ENCODE results near the gene SLC26A8. TPM values are rescaled to one million over a fixed set of nuclear protein-coding genes. Genes with fewer than 3 reads are reported as not detected.

SLC26A8 gene
- total and polyA plus RNA-seq, 4 donors: 0.20 to 1.1 (median 0.48) TPM

GRCh38 chr6:36038120-36038876 is 13.9 kb upstream of the SLC26A8 start:
- no peak for TF ChIP-seq CTCF (IDR thresholded peaks at IDR 0.05; ENCODE audit: control extremely low read depth, extremely low read depth)
- H3K27me3 ChIP-seq (ENCODE audit: control insufficient read depth in 3 of 3, insufficient read depth in 3 of 3, low read length in 2 of 3): no peaks in the 10 kb centered on the region
- peaks cover 0 to 3% (median 0%) of the 10 kb centered on the region in 4 donors for H3K36me3 ChIP-seq (ENCODE audit: control insufficient read depth in 4 of 4, insufficient read depth in 4 of 4, low read length in 4 of 4)
- H3K4me1 ChIP-seq (ENCODE audit: control insufficient read depth in 5 of 5, insufficient read depth in 5 of 5, low read length in 5 of 5): peaks cover 7 to 47% (median 30%) of the 10 kb centered on the region in 5 donors
- H3K27ac ChIP-seq (ENCODE audit: low read depth in 1 of 2, low read length in 1 of 2): no peak overlapping the region
- WGBS, 2 donors: 22 to 39% methylated on average over 4 of the region's 4 CpGs
- ATAC-seq (ENCODE audit: insufficient read depth, low FRiP score): peak; percentile 4
- H3K9me3 ChIP-seq (ENCODE audit: control insufficient read depth in 4 of 4, insufficient read depth in 3 of 4, low read length in 3 of 4): no peaks in the 10 kb centered on the region
- no peak overlapping the region for H3K9ac ChIP-seq (ENCODE audit: insufficient read depth in 1 of 2, low read length in 2 of 2)
- DNase-seq: peak in 2 of 3 donors; percentile 38 to 50
- H3K4me3 ChIP-seq: no peak overlapping the region

DNA sequence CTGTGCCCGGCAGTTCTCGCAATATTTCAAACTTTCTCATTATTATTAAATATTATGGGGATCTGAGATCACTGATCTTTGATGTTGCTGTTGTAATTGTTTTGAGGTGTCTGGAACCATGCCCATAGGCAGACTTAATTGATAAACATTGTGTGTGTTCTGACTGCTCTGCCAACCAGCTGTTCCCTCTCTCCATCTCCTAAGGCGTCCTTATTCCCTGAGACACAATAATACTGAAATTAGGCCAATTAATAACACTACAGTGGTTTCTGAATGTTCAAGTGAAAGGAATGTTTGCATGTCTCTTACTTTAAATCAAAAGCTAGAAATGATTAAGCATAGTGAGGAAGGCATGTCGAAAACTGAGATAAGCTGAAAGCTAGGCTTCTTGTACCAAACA is 10.8 kb upstream of the SLC26A8 start:
- H3K9ac ChIP-seq (ENCODE audit: insufficient read depth in 1 of 2, low read length in 2 of 2): no peak overlapping the region
- no peaks in the 10 kb centered on the region for H3K27me3 ChIP-seq (ENCODE audit: control insufficient read depth in 3 of 3, insufficient read depth in 3 of 3, low read length in 2 of 3)
- 46 to 70% methylated on average over 4 of the region's 4 CpGs for WGBS, 2 donors
- no peak for ATAC-seq (ENCODE audit: insufficient read depth, low FRiP score)
- no peak overlapping the region for H3K27ac ChIP-seq (ENCODE audit: low read depth in 1 of 2, low read length in 1 of 2)
- no peak overlapping the region for H3K4me3 ChIP-seq
- peaks cover 7 to 65% (median 31%) of the 10 kb centered on the region in 5 donors for H3K4me1 ChIP-seq (ENCODE audit: control insufficient read depth in 5 of 5, insufficient read depth in 5 of 5, low read length in 5 of 5)
- peaks cover 0 to 1% (median 0%) of the 10 kb centered on the region in 4 donors for H3K36me3 ChIP-seq (ENCODE audit: control insufficient read depth in 4 of 4, insufficient read depth in 4 of 4, low read length in 4 of 4)
- no peaks in the 10 kb centered on the region for H3K9me3 ChIP-seq (ENCODE audit: control insufficient read depth in 4 of 4, insufficient read depth in 3 of 4, low read length in 3 of 4)
- peak; percentile 59 to 91 (median 86) for DNase-seq
- no peak for TF ChIP-seq CTCF (IDR thresholded peaks at IDR 0.05; ENCODE audit: control extremely low read depth, extremely low read depth)

- TF ChIP-seq CTCF (IDR thresholded peaks at IDR 0.05; ENCODE audit: control extremely low read depth, extremely low read depth): no peak
- Histone ChIP-seq H3K9me3 (ENCODE audit: control insufficient read depth in 4 of 4, insufficient read depth in 3 of 4, low read length in 3 of 4) (no peaks in the 10 kb centered on the region), H3K9ac (ENCODE audit: insufficient read depth in 1 of 2, low read length in 2 of 2) (no peak overlapping the region), H3K27ac (ENCODE audit: low read depth in 1 of 2, low read length in 1 of 2) (no peak overlapping the region), H3K4me1 (ENCODE audit: control insufficient read depth in 5 of 5, insufficient read depth in 5 of 5, low read length in 5 of 5) (peaks cover 6 to 73% (median 27%) of the 10 kb centered on the region in 5 donors), H3K36me3 (ENCODE audit: control insufficient read depth in 4 of 4, insufficient read depth in 4 of 4, low read length in 4 of 4) (peaks cover 0 to 1% (median 0%) of the 10 kb centered on the region in 4 donors), H3K27me3 (ENCODE audit: control insufficient read depth in 3 of 3, insufficient read depth in 3 of 3, low read length in 2 of 3) (no peaks in the 10 kb centered on the region), H3K4me3 (no peak overlapping the region)
- WGBS, 2 donors: 65 to 67% methylated on average over 3 of the region's 3 CpGs
- DNase-seq: peak in 2 of 3 donors; percentile 83 to 88
- no peak for ATAC-seq (ENCODE audit: insufficient read depth, low FRiP score)
Measured at GRCh38 chr6:36034441-36034840, 10.0 kb upstream of the SLC26A8 start.

Measured in lung (tissue), 12 donors.